HG03521 (cell line): Measurements from ENCODE around the gene ZNF385A.
"Not testable (repeated sequence)": the region's sequence is repeated elsewhere in the genome, so short reads cannot be mapped to it uniquely, and the experiment has no call there.

Source experiments
- ATAC-seq: cut with Tn5 transposase; IDR thresholded peaks from one replicate; pipeline ENCODE4 v1.9.1; 2021; ENCODE audit warnings: mild to moderate bottlenecking, moderate library complexity; ENCODE audit not compliant: unreplicated experiment

The ZNF385A gene

GRCh38 chr12:54357506-54358190 lies 26.9 kb downstream of the ZNF385A start:
- ATAC-seq = no peak

- no peak for ATAC-seq
These were observed 27.6 kb downstream of the ZNF385A start for GRCh38 chr12:54356951-54357356.

GRCh38 chr12:54356228-54356627 lies 28.3 kb downstream of the ZNF385A start:
- no peak for ATAC-seq

GRCh38 chr12:54355104-54355815 lies 29.3 kb downstream of the ZNF385A start:
- no peak for ATAC-seq

GRCh38 chr12:54354271-54354670 lies 30.3 kb downstream of the ZNF385A start:
- not testable (repeated sequence) for ATAC-seq

GRCh38 chr12:54352891-54353874 lies 31.4 kb downstream of the ZNF385A start:
- no peak for ATAC-seq

GRCh38 chr12:54352022-54352531 lies 32.5 kb downstream of the ZNF385A start:
- no peak for ATAC-seq

GRCh38 chr12:54351341-54351740 lies 33.2 kb downstream of the ZNF385A start:
- no peak for ATAC-seq

GRCh38 chr12:54350743-54351142 lies 33.8 kb downstream of the ZNF385A start:
- ATAC-seq = no peak

GRCh38 chr12:54349679-54350078 lies 34.9 kb downstream of the ZNF385A start:
- ATAC-seq = no peak

GRCh38 chr12:54349036-54349435 lies 35.5 kb downstream of the ZNF385A start:
- ATAC-seq = no peak

- no peak for ATAC-seq
These were observed 42.9 kb downstream of the ZNF385A start for GRCh38 chr12:54341378-54342300.

GRCh38 chr12:54340846-54341245 lies 43.7 kb downstream of the ZNF385A start:
- no peak for ATAC-seq

- no peak for ATAC-seq
These were observed 45.7 kb downstream of the ZNF385A start for GRCh38 chr12:54338698-54339296.

- no peak for ATAC-seq
These were observed 46.5 kb downstream of the ZNF385A start for GRCh38 chr12:54337854-54338650.

- ATAC-seq = no peak
These were observed 47.2 kb downstream of the ZNF385A start for GRCh38 chr12:54337280-54337842.

GRCh38 chr12:54333420-54334034 lies 51.0 kb downstream of the ZNF385A start:
- no peak for ATAC-seq

GRCh38 chr12:54331461-54331860 lies 53.1 kb downstream of the ZNF385A start:
- ATAC-seq = no peak
